Transverse colon (tissue), 3 donors: Measurements from ENCODE around the gene COL3A1.
A peak's percentile ranks its signal among the peaks of the same experiment; 100 is the strongest.

ENCODE experiments used
- POLR2A ChIP-seq: fragments of 450-650 bp; IDR thresholded peaks from one replicate; pipeline ENCODE4 v1.6.1; 2016; ENCODE audit warnings: antibody characterized with exemption, mild to moderate bottlenecking, moderate library complexity
- TF ChIP-seq, protein P1 (sequence below), 5 experiments: fragments of 200-600 bp in 3 of 5; fragments of 450-650 bp in 2 of 5; sonication (generic) in 3 of 5; IDR thresholded peaks; 1 replicate in 2 of 5; 2 replicates in 3 of 5; pipeline ENCODE4 v1.5.1; 2016 to 2017; ENCODE audit warnings: antibody characterized with exemption in 5 of 5, inconsistent platforms in 3 of 5, mild to moderate bottlenecking in 2 of 5, moderate library complexity in 1 of 5

DNA sequence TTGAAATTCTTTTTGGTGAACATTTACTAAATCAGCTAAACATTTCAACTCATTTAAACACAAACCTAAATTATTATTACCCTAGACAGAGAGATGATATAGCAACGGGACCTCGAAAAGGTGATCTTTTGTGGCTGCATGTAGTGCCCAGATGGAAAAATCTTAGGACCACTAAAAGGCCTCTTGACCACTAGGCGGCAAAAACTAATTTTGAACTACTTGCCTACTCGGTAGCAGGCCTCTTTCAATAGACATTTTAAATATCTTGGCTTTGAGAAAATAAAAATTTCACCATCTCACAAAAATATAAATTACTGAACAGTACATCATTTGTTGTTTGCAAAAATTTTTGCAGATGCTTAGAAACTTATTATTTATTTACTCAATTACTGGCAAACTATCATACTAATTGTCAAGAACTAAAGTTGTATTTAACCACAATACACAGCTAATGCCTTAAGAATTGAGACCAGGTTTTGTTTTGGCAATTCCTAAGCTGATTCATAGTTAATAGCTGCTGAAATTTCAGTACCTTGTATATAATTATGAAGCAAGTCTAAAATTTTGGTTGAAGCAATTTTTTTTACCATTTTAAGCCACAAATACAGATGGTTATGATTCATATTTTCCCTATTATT is 9.4 kb downstream of the COL3A1 start:
- TF ChIP-seq, protein P1, sequence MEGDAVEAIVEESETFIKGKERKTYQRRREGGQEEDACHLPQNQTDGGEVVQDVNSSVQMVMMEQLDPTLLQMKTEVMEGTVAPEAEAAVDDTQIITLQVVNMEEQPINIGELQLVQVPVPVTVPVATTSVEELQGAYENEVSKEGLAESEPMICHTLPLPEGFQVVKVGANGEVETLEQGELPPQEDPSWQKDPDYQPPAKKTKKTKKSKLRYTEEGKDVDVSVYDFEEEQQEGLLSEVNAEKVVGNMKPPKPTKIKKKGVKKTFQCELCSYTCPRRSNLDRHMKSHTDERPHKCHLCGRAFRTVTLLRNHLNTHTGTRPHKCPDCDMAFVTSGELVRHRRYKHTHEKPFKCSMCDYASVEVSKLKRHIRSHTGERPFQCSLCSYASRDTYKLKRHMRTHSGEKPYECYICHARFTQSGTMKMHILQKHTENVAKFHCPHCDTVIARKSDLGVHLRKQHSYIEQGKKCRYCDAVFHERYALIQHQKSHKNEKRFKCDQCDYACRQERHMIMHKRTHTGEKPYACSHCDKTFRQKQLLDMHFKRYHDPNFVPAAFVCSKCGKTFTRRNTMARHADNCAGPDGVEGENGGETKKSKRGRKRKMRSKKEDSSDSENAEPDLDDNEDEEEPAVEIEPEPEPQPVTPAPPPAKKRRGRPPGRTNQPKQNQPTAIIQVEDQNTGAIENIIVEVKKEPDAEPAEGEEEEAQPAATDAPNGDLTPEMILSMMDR (IDR thresholded peaks at IDR 0.05): peak in 4 of 5 experiments; percentile 17 to 49 (median 23)
- no peak for TF ChIP-seq POLR2A
